Lower lobe of right lung (tissue), 2 donors: Measurements from ENCODE around the gene PYCR2. TPM values are rescaled to one million over a fixed set of nuclear protein-coding genes. Genes with fewer than 3 reads are reported as not detected.
"Not testable (repeated sequence)": the region's sequence is repeated elsewhere in the genome, so short reads cannot be mapped to it uniquely, and the experiment has no call there.

ENCODE experiments used
- ATAC-seq, 2 donors: fragments of 200-7000 bp; cut with Tn5 transposase; one replicate each; pipeline ENCODE4 v1.9.1; 2020 to 2022; ENCODE audit warnings: mild to moderate bottlenecking in 2 of 2, moderate library complexity in 2 of 2
- DNase-seq: peaks from one replicate; pipeline ENCODE4 v3.0.0-alpha.2; 2020
- H3K27ac ChIP-seq: fragments of 200-600 bp; one replicate; pipeline ENCODE4 v1.8.0; 2022
- H3K27me3 ChIP-seq: fragments of 200-600 bp; one replicate; pipeline ENCODE4 v1.8.0; 2022; ENCODE audit warnings: low read depth
- H3K36me3 ChIP-seq: fragments of 200-600 bp; one replicate; pipeline ENCODE4 v1.8.0; 2022; ENCODE audit warnings: mild to moderate bottlenecking
- H3K4me1 ChIP-seq: fragments of 200-600 bp; one replicate; pipeline ENCODE4 v1.8.0; 2022
- H3K4me3 ChIP-seq: fragments of 200-600 bp; one replicate; pipeline ENCODE4 v1.8.0; 2022; ENCODE audit warnings: mild to moderate bottlenecking
- H3K9me3 ChIP-seq: fragments of 200-600 bp; one replicate; pipeline ENCODE4 v1.8.0; 2022
- intact Hi-C: fragments of 100-400 bp; cut with DNase I; formaldehyde crosslinking; loops from one replicate; pipeline ENCODE4 v1.11.0; 2022
- total RNA-seq: library from RNA; stranded (reverse); fragmentation: NEBNext Ultra II Directional; extraction: Animal tissue kit (Norgen Biotek cat#: 25700); gene quantifications from one replicate; pipeline ENCODE4 v1.2.1, GENCODE V29; 2021
- TF ChIP-seq, protein P1 (sequence below): fragments of 200-600 bp; IDR thresholded peaks from one replicate; pipeline ENCODE4 v1.8.0; 2022; ENCODE audit warnings: antibody characterized with exemption, mild to moderate bottlenecking
- donor health status: DM: no; HTN: yes; CAD: no; lungs with severe emphysema.

PYCR2 gene
- total RNA-seq, 1 donor from 2014 or later, result 73.2 TPM

DNA sequence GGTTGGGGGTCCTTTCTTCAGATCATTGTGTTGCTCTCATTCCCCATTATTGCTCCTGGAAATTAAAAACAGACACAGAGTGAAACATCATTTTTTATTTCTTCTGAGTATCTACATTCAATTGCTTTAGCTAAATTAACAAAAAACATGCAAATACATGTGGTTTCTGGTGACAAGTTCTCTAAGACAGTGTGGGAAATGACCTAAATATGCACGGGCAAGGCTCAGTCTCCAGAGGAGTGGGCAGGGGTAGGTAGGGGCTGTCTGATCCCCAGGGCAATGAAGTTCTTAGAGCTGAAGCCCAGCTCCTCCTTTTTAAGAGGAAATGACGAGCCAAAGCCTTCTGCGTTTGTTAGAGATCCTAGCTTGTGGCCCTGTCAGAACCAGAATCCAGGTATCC is 12.5 kb upstream of the PYCR2 start:
- no peak for ATAC-seq
- no peak overlapping the region for H3K27ac ChIP-seq
- H3K4me3 ChIP-seq, result no peak overlapping the region
- H3K4me1 ChIP-seq, result peaks cover 11% of the 10 kb centered on the region
- no peaks in the 10 kb centered on the region for H3K27me3 ChIP-seq
- H3K36me3 ChIP-seq, result no peaks in the 10 kb centered on the region
- no peaks in the 10 kb centered on the region for H3K9me3 ChIP-seq
- intact Hi-C loops, result no loop called here
- TF ChIP-seq, protein P1, sequence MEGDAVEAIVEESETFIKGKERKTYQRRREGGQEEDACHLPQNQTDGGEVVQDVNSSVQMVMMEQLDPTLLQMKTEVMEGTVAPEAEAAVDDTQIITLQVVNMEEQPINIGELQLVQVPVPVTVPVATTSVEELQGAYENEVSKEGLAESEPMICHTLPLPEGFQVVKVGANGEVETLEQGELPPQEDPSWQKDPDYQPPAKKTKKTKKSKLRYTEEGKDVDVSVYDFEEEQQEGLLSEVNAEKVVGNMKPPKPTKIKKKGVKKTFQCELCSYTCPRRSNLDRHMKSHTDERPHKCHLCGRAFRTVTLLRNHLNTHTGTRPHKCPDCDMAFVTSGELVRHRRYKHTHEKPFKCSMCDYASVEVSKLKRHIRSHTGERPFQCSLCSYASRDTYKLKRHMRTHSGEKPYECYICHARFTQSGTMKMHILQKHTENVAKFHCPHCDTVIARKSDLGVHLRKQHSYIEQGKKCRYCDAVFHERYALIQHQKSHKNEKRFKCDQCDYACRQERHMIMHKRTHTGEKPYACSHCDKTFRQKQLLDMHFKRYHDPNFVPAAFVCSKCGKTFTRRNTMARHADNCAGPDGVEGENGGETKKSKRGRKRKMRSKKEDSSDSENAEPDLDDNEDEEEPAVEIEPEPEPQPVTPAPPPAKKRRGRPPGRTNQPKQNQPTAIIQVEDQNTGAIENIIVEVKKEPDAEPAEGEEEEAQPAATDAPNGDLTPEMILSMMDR, result no peak
- DNase-seq, result no peak

DNA sequence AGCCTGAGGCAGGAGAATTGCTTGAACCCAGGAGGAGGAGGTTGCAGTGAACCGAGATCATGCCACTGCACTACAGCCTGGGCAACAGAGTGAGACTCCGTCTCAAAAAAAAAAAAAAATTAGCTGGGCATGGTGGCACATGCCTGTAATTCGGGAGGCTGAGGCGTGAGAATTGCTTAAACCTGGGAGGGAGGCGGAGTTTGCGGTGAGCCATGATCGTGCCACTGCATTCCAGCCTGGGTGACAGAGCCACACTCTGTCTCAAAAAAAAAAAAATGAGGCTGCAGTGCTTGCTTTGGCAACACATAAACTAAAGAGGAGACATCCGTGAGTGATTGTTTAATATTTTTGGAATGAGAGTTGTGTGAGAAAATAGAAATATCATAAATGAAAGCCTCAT is 12.0 kb upstream of the PYCR2 start:
- ATAC-seq, H3K4me3 ChIP-seq, intact Hi-C loops, DNase-seq, H3K36me3 ChIP-seq, H3K27ac ChIP-seq, H3K9me3 ChIP-seq, H3K4me1 ChIP-seq, H3K27me3 ChIP-seq: not testable (repeated sequence)

DNA sequence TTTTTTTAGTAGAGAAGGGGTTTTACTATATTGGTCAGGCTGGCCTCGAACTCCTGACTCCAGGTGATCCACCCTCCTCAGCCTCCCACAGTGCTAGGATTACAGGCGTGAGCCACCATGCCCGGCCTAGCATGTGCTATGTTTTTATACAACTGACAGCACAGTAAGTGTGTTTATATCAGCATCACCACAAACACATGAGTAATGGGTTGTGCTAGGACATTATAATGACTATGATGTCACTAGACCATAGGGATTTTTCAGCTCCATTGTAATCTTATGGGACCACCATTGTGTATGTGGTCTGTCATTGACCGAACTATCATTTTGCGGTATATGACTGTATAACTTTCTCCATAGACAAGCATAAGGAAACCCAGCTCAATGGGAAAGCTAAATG is 10.7 kb upstream of the PYCR2 start:
- DNase-seq, result no peak
- H3K9me3 ChIP-seq, result no peaks in the 10 kb centered on the region
- intact Hi-C loops, result no loop called here

DNA sequence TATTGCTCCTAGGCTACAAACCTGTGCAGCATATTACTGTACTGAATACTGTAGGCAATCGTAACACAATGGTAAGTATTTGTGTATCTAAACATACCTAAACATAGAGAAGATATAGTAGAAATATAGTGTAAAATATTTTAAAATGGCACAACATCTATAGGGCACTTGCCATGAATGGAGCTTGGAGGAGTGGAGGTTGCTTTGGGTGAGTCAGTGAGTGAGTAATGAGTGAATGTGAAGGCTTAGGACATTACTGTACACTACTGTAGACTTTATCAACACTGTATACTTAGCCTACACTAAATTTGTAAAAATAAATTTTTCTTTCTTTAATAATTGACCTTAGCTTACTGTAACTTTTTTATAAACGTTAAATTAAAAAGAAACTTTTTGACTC is 9.0 kb upstream of the PYCR2 start:
- H3K4me3 ChIP-seq, result no peak overlapping the region
- H3K4me1 ChIP-seq, result no peaks in the 10 kb centered on the region
- intact Hi-C loops, result no loop called here
- ATAC-seq (no peak), DNase-seq (no peak)
- H3K9me3 ChIP-seq, result no peaks in the 10 kb centered on the region
- TF ChIP-seq, protein P1, result no peak
- H3K27me3 ChIP-seq, result no peaks in the 10 kb centered on the region
- H3K27ac ChIP-seq, result no peak overlapping the region
- no peaks in the 10 kb centered on the region for H3K36me3 ChIP-seq

More for the DNA sequence above, 10.7 kb upstream of the PYCR2 start:
- no peak overlapping the region for H3K4me3 ChIP-seq
- H3K27ac ChIP-seq, result no peak overlapping the region
- no peaks in the 10 kb centered on the region for H3K27me3 ChIP-seq
- no peaks in the 10 kb centered on the region for H3K36me3 ChIP-seq
- no peaks in the 10 kb centered on the region for H3K4me1 ChIP-seq
- TF ChIP-seq, protein P1, result no peak
- ATAC-seq, result no peak

DNA sequence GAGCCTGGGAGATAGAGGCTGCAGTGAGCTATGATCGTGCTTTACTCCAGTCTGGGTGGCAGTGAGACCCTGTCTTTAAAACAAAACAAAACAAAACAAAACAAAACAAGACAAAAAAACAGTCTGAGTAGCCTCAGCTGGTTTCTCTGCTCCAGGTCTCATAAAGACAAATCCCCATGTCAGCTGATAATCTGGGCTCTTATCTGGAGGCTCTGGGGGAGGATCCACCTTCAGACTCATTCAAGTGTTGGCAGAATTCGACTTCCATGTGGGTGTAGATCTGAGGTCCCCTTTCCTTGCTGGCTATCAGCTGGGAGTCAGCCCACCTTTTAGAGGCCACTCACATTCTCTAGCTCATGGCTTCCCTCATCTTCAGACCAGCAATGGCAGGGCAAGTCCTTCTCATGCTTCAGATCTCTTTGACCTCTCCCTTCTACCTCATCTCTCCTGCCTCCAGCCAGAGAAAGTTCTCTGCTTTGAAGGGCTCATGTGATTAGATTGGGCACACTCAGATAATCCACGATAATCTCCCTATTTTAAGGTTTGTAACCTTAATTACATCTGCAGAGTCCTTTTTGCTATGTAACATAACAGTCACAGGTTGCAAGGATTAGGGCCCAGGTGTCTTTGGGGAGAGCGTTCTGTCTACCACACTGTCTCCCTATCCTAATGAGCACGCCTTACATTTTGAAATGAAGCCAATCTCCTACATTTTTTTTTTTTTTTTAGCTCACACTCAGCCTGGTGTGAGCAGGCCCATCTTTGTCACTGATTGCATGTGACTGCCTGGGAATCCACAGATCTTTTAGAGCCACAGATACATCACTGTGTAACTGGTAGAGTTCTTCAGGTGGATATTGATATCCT is 7.5 kb upstream of the PYCR2 start:
- Histone ChIP-seq H3K27me3 (no peaks in the 10 kb centered on the region), H3K27ac (no peak overlapping the region), H3K4me1 (no peaks in the 10 kb centered on the region), H3K36me3 (no peaks in the 10 kb centered on the region), H3K4me3 (no peak overlapping the region), H3K9me3 (no peaks in the 10 kb centered on the region)
- TF ChIP-seq, protein P1, result no peak
- DNase-seq, result no peak
- intact Hi-C loops, result no loop called here
- ATAC-seq, result no peak

DNA sequence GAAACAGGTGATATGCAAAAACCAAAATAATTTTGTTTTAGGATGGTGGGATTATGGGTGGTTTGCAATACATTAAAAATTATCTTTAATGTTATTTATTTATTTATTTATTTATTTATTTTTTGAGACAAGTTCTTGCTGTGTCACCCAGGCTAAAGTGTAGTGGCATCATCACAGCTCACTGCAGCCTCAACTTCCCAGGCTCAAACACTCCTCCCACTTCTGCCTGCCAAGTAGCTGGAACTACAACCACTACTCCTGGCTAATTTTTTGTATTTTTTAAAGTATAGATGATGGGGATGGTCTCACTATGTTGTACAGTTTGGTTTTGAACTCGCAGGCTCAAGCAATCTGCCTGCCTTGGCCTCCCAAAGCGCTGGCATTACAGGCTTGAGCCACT is 6.5 kb upstream of the PYCR2 start:
- DNase-seq (peak; percentile 3), ATAC-seq (no peak)
- Histone ChIP-seq H3K27me3 (no peaks in the 10 kb centered on the region), H3K27ac (no peak overlapping the region), H3K4me1 (no peaks in the 10 kb centered on the region), H3K4me3 (no peak overlapping the region), H3K36me3 (no peaks in the 10 kb centered on the region), H3K9me3 (no peaks in the 10 kb centered on the region)
- intact Hi-C loops, result no loop called here
- TF ChIP-seq, protein P1, result no peak

DNA sequence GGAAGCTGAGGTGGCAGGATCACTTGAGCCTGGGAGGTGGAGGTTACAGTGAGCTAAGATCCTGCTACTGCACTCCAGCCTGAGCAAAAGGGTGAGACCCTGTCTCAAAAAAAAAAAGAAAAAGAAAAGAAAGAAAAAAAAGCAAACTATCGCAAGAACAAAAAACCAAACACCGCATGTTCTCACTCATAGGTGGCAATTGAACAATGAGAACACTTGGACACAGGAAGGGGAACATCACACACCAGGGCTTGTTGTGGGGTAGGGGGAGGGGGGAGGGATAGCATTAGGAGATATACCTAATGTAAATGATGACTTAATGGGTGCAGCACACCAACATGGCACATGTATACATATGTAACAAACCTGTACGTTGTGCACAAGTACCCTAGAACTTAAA is 5.4 kb upstream of the PYCR2 start:
- intact Hi-C loops, result not testable (repeated sequence)

More for the DNA sequence above, 5.4 kb upstream of the PYCR2 start:
- H3K4me3 ChIP-seq, H3K4me1 ChIP-seq, H3K9me3 ChIP-seq, H3K27me3 ChIP-seq, H3K36me3 ChIP-seq, DNase-seq, ATAC-seq: not testable (repeated sequence)
- H3K27ac ChIP-seq, result peak overlapping the region; percentile 19
